ENCODE data around the gene APCDD1.
A peak's percentile ranks its signal among the peaks of the same experiment; 100 is the strongest.
"Not testable (repeated sequence)": the region's sequence is repeated elsewhere in the genome, so short reads cannot be mapped to it uniquely, and the experiment has no call there.

The APCDD1 gene

DNA sequence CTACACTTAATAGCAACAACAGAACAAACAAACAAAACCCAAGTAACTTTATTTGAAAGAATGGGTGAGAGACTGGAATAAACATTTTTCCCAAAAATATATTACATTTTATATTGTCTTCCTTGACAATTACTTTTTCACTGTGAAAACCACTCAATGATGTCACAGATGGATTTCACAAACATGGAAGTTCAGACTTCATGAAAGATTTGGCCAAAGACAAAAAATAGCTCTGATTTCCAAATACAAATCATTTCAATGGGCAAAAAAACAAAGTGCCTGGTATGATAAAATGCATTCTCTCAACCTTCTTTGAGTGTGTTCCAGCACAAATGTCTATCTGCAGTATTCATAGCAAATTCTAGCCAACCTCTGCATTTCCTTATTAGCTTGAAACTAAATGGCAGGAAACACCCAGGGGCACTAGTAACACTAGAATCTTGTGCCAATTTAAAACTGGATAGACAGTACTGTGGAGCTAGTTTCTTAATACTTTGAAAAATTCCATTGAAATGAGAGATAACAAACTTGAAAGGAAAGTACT, 42.8 kb downstream of the APCDD1 start:
- DNase-seq = no peak

DNA sequence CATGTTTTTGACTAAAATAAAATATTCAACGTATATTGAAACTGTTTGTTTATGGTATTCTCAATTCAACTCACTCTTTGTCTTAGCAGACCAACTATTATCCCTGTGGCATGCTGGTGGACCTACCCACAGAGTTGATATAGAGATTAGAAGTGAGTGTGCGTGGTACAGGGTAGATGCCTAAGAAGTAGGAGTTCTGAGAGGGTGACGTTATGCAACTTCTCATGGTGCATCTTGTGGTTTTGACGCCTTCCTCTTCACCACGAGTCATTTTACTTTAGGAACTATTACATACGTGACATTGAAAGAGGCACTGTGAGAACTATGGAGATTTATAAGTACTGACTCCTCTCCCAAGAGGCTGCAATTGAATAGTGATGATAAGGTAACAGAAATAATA, 44.8 kb downstream of the APCDD1 start:
- no peak for DNase-seq

GRCh38 chr18:10500038-10500437, 45.6 kb downstream of the APCDD1 start:
- no peak for DNase-seq

GRCh38 chr18:10504723-10505122, 50.3 kb downstream of the APCDD1 start:
- DNase-seq = no peak

GRCh38 chr18:10505892-10506291, 51.5 kb downstream of the APCDD1 start:
- DNase-seq = not testable (repeated sequence)

DNA sequence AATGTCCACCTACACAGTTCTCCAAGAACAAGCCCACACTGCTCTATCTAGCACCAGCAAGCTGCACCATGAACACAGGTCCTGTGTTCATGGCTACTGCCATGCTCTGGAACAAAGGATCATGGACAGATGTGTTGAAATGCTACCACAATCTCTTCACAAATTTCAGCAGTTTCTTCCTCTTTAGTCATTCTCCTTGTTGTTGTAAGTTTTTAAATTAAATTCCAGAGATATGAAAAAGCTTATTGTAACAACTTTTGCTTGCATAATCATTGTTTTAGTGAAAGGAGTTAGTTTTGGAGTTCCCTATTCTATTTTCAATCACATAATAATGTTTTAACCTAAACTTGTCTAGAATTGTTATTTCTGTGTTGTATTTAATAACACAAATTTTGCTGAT, 54.2 kb downstream of the APCDD1 start:
- DNase-seq = no peak

- DNase-seq = no peak
Measured at GRCh38 chr18:10511236-10511635, 56.8 kb downstream of the APCDD1 start.

- no peak for DNase-seq
Measured at GRCh38 chr18:10514082-10514481, 59.6 kb downstream of the APCDD1 start.

GRCh38 chr18:10514601-10515000, 60.2 kb downstream of the APCDD1 start:
- DNase-seq = no peak

GRCh38 chr18:10515456-10515855, 61.0 kb downstream of the APCDD1 start:
- no peak for DNase-seq

DNA sequence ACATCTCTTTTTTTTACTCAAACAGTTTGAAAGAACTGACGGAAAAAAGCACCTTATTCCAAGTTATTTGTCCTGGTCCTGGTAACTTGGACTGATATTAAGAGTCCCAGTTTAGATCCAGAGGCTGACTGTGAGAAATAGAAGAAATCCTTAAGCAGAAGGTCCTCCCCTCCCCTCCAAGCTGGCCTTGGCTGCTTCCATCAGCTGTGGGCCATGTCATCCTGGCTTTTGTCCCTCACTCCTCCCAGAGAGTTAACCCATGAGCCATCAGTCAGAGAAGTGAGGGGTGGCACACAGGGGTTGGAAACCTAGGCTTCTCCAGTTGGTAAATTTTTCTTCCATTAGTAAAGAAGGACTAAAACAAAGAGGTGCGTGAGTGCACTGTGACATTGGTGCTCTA, 61.6 kb downstream of the APCDD1 start:
- no peak for DNase-seq

DNA sequence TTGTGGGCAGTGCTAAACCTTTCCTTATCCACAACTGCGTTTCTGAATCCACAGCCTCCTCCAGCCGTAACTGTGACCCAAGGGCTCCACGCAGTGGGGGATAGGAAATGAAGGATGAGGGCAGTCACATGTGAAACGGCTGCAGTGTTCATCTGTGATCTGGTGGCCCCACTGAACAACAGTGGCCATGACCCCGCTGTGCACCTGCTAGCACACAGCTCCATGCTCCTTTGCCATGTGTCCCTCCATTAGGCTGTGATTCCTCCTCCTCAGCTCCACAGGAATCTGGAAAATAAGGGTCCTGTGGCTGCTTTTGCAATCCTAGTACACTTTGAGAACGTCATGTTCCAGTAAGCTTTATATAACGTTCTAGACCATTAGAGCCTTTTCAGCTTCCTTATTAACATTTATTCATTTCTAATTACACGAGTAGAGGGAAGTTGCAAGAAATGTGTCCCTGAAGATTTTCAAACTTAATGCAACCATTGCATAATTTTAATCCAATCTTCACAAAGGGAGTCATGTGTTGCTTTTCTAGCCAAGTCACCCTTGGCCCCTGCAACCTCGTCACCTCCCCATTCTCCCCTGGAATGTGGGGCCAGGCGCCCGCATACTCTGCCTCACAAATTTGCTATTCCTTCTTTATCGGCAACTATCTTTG, 64.3 kb downstream of the APCDD1 start:
- DNase-seq = no peak

- no peak for DNase-seq
Measured at GRCh38 chr18:10519366-10519765, 64.9 kb downstream of the APCDD1 start.

- DNase-seq = peak; percentile 35
Measured at GRCh38 chr18:10519999-10520935, 65.8 kb downstream of the APCDD1 start.

DNA sequence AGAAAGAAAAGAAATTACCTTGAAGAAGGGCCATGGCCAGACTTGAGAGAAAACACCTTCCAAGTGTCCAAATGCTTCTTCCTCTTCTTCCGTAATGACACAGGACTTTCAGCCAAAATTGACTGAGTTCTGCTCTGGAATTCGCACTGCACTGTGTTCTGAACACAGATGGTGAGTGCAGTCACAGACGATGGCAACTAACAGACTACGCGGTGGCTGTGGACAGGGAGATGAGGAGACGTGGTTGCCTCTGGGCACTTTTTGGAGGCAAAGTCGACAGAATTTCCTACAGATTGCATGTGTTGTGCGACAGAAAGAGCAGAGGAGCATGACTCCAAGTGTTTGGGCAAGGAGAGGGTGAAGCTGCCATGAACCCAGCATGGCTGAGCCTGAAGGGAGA, 67.1 kb downstream of the APCDD1 start:
- DNase-seq = no peak

GRCh38 chr18:10522574-10522973, 68.1 kb downstream of the APCDD1 start:
- no peak for DNase-seq

DNA sequence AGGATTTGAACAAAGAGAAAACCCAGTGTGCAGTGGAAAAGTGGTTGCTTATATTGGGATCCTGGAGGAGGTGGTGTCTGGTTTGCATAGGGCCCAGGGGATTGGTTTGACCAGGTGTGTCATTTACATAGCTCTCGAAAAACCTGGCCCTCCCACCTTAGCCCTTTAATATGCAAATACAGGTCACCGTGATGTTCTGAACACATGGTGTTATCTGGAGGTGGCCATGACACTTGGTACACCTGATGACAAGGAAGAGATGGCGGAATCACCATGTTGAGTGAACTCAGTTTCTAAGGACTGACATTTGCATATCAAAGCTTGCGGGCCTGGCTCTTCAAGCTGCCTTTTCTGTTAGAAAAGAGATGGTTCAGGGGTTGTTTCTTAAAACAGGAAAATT, 69.1 kb downstream of the APCDD1 start:
- DNase-seq = no peak

GRCh38 chr18:10524507-10525370, 70.3 kb downstream of the APCDD1 start:
- DNase-seq = no peak

DNA sequence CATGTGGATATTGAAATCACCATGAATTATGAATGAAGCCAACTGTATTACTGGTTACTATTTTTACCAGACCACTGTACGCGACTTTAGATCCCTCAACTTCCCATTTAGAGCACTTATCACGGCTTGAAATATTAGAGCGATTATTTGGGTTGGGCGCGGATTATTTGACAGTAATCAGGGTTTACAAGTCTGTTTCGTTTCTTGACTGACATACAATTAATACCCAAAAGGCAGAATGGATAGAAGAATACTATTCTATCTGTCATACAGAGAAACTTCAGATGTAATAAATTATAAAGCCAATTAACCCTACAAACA, 70.9 kb downstream of the APCDD1 start:
- no peak for DNase-seq

DNA sequence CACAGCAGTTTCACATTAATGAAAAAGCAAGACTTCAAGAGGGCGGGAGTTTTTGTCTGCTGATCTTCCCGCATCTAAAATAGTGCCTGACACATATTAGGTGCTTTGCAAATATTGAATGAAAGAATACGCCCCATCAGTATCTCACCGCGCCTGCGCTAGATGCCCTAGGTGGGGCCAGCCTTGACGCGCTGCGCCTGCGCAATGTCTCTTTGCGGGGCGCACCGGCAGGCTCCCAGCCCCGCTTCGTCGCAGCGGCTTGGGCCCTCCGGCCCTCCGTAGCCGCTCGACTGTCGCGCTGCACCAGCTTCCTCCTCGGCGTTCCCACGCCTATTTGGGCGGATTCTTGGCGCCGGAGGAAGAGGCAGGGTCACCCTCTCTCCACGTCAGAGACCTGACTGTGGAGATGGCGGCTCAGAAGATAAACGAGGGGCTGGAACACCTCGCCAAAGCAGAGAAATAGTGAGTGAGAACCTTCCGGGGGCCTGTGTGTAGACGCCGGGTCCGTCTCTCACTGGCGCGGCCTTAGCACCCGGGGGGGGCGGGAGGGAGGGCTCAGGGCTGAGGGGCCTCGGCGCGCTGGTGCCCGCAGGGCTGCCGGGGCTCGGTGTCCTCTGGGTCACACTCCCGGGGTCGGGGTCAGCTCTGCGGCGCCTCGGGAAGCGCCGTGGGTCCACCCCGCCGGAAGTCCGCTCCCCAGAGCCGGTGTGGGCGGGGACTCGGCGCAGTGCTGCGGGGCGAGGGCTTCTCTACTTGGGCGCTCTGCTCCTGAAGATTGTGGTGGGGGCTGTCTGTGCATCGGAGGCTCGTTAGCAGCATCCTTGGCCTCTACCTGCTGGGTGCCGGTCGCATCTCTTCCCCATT, 71.5 kb downstream of the APCDD1 start, which contains the start of gene NAPG:
TSS of gene NAPG (plus strand) at position 331 of the 864 bp plus-strand sequence. CDS start at position 407, 76 bp downstream.
- DNase-seq = peak; percentile 84

- no peak for DNase-seq
Measured at GRCh38 chr18:10526561-10526949, 72.1 kb downstream of the APCDD1 start.

GRCh38 chr18:10528439-10528838, 74.0 kb downstream of the APCDD1 start:
- no peak for DNase-seq

Data from activated gamma-delta T cell treated with Interleukin-2 at 50 U/mL for 16 hours (primary cell).